K562 (cell line): ENCODE results near the gene UBE2N. TPM values are rescaled to one million over a fixed set of nuclear protein-coding genes. Genes with fewer than 3 reads are reported as not detected.
"Not testable (repeated sequence)": the region's sequence is repeated elsewhere in the genome, so short reads cannot be mapped to it uniquely, and the experiment has no call there.

ENCODE experiments used
- ATAC-seq: fragments of 200-7000 bp; cut with Tn5 transposase; 3 replicates; pipeline ENCODE4 v1.9.1; 2020; ENCODE audit warnings: moderate library complexity
- BruUV-seq: library from RNA; stranded (reverse); fragments of 400-500 nt; replicated peaks from 2 replicates; lab custom pipeline; 2021; lab: Mats Ljungman, UMichigan
- CTCF ChIA-PET: fragments of 300-600 bp; formaldehyde crosslinking; extraction: SDS; loops from one replicate; lab custom pipeline; 2021; ENCODE audit warnings: low intra/inter-chr PET ratio; lab: Yijun Ruan, JAX
- POLR2A ChIA-PET: fragments of 300-600, 350-650 bp; sonication (Branson Sonifier 250); formaldehyde crosslinking; extraction: SDS; loops from one replicate; lab custom pipeline; 2021; ENCODE audit warnings: antibody characterized with exemption, inconsistent platforms; lab: Yijun Ruan, JAX
- DNase-seq, 4 experiments: peaks; one replicate each; pipeline versions ENCODE4 v3.0.0 to v3.0.0-alpha.2; 2011 to 2018; ENCODE audit warnings: low spot score in 3 of 4, mixed read lengths in 3 of 4; ENCODE audit errors: extremely low read depth in 1 of 4
- FAIRE-seq: peaks from 2 replicates; lab custom pipeline; 2011; peaks lifted over from hg19 to GRCh38; lab: Jason Lieb, UNC
- H2AFZ ChIP-seq: 2 replicates; pipeline ENCODE4 v1.6.0; 2011; ENCODE audit warnings: low read depth, low read length, control low read depth, inconsistent platforms
- H3K27ac ChIP-seq: fragments of 200-600 bp; 3 replicates; pipeline ENCODE4 v1.8.0; 2011; ENCODE audit warnings: low read depth, mild to moderate bottlenecking, control low read depth, inconsistent platforms, low read length, moderate library complexity, mixed read lengths; ENCODE audit errors: extremely low read depth
- H3K27me3 ChIP-seq, 2 experiments: fragments of 300-600 bp in 1 of 2; 2 replicates in 1 of 2; 3 replicates in 1 of 2; pipeline versions ENCODE4 v1.6.0 to v1.8.0; 2011; ENCODE audit warnings: inconsistent platforms in 2 of 2, low read length in 2 of 2, mild to moderate bottlenecking in 1 of 2, mixed read lengths in 1 of 2, moderate library complexity in 1 of 2; ENCODE audit not compliant: control insufficient read depth in 2 of 2, insufficient read depth in 2 of 2
- H3K36me3 ChIP-seq: fragments of 300-600 bp; 3 replicates; pipeline ENCODE4 v1.8.0; 2011; ENCODE audit warnings: mild to moderate bottlenecking, low read length, inconsistent platforms; ENCODE audit not compliant: control insufficient read depth, insufficient read depth
- H3K4me1 ChIP-seq, 2 experiments: fragments of 200-600 bp in 1 of 2; replicated peaks in 1 of 2; 2 replicates in 1 of 2; 3 replicates in 1 of 2; pipeline versions ENCODE4 v1.5.1 to v1.8.0; 2011; ENCODE audit warnings: inconsistent platforms in 2 of 2, low read length in 2 of 2, mild to moderate bottlenecking in 1 of 2, mixed read lengths in 1 of 2, moderate library complexity in 1 of 2; ENCODE audit not compliant: control insufficient read depth in 2 of 2, insufficient read depth in 2 of 2
- H3K4me2 ChIP-seq: 2 replicates; pipeline ENCODE4 v1.6.1; 2011; ENCODE audit warnings: low read length, control low read depth, inconsistent platforms, mixed read lengths; ENCODE audit not compliant: insufficient read depth
- H3K4me3 ChIP-seq: fragments of 200-600 bp; sonication (generic), shearing (Covaris generic); 2 replicates; pipeline ENCODE4 v1.5.1; 2016; ENCODE audit warnings: control low read depth, inconsistent platforms
- H3K79me2 ChIP-seq: fragments of 200-600 bp; 3 replicates; pipeline ENCODE4 v1.8.0; 2011; ENCODE audit warnings: low read length, inconsistent platforms; ENCODE audit not compliant: control insufficient read depth, insufficient read depth
- H3K9ac ChIP-seq, 2 experiments: 2 replicates each; pipeline versions ENCODE4 v1.6.0 to v1.6.1; 2011; ENCODE audit warnings: low read depth in 2 of 2, low read length in 2 of 2, control low read depth in 1 of 2, inconsistent platforms in 1 of 2, mild to moderate bottlenecking in 1 of 2, mixed read lengths in 1 of 2; ENCODE audit not compliant: insufficient read depth in 1 of 2
- H3K9me1 ChIP-seq: one replicate; pipeline ENCODE4 v1.6.0; 2011; ENCODE audit warnings: inconsistent platforms, mild to moderate bottlenecking, low read length, moderate library complexity; ENCODE audit not compliant: control insufficient read depth, insufficient read depth
- H3K9me3 ChIP-seq: replicated peaks from 2 replicates; pipeline ENCODE4 v1.5.1; 2011; ENCODE audit warnings: low read depth, low read length, inconsistent platforms; ENCODE audit not compliant: control insufficient read depth, insufficient read depth
- H4K20me1 ChIP-seq: replicated peaks from 2 replicates; pipeline ENCODE4 v1.6.1; 2011; ENCODE audit warnings: low read length, inconsistent platforms, mixed read lengths; ENCODE audit not compliant: control insufficient read depth, insufficient read depth
- ADNP ChIP-seq: fragments of 200-800 bp; sonication (Bioruptor generic); IDR thresholded peaks from 2 replicates; pipeline ENCODE4 v1.6.1; 2016; ENCODE audit warnings: missing genetic modification characterization, missing compliant biosample characterization
- L3MBTL2 ChIP-seq: fragments of 450-650 bp; IDR thresholded peaks from 2 replicates; pipeline ENCODE4 v1.6.1; 2016; ENCODE audit warnings: mild to moderate bottlenecking, moderate library complexity
- MIER1 ChIP-seq: fragments of 450-650 bp; IDR thresholded peaks from 2 replicates; pipeline ENCODE4 v1.6.1; 2016; ENCODE audit warnings: antibody characterized with exemption, mild to moderate bottlenecking, low read depth
- POLR2AphosphoS5 ChIP-seq: IDR thresholded peaks from 2 replicates; pipeline ENCODE4 v1.6.1; 2011; ENCODE audit warnings: mild to moderate bottlenecking, low read depth, low read length, moderate library complexity; ENCODE audit not compliant: control insufficient read depth, insufficient read depth
- SIN3A ChIP-seq, 2 experiments: fragments of 150-350 bp in 1 of 2; IDR thresholded peaks; 2 replicates each; pipeline ENCODE4 v1.6.1; 2011 to 2016; ENCODE audit warnings: borderline replicate concordance in 2 of 2, low read depth in 2 of 2, low read length in 2 of 2, mild to moderate bottlenecking in 2 of 2, moderate library complexity in 2 of 2; ENCODE audit not compliant: control insufficient read depth in 1 of 2
- ZNF121 ChIP-seq: sonication (generic); formaldehyde crosslinking; conservative IDR thresholded peaks from 2 replicates; pipeline ENCODE4 v1.8.0; 2022; ENCODE audit warnings: missing genetic modification reagents
- WGBS: fragments of 100-300 bp; shearing (Covaris generic); methylation state at CpG from one replicate; pipeline ENCODE4 v1.1.6; 2016; ENCODE audit warnings: low coverage, mixed read lengths; ENCODE audit not compliant: insufficient coverage; ENCODE audit errors: missing lambda C conversion rate; 5-methylcytosine and 5-hydroxymethylcytosine counted together
- in situ Hi-C: fragments of 300-500 bp; cut with MboI; formaldehyde crosslinking; loops from 4 replicates; pipeline ENCODE4 v1.15.0; 2018; ENCODE audit warnings: inconsistent platforms, mixed read lengths
- intact Hi-C: fragments of 100-400 bp; cut with micrococcal nuclease; formaldehyde crosslinking; loops from 2 replicates; pipeline ENCODE4 v1.14.2; 2022
- polyA plus RNA-seq, 8 experiments: library from polyadenylated mRNA; depleted of rRNA in 4 of 8; stranded (reverse) in 5 of 8; unstranded in 3 of 8; fragments of >200 nt; fragmentation: Nextera tagmentation in 2 of 8; fragmentation: Illumina TruSeq in 1 of 8; extraction: Ambion mirVana in 2 of 8; extraction: Trizol in 1 of 8; gene quantifications; 2 replicates each; pipeline versions ENCODE4 v1.2.1 to v1.2.3, GENCODE V29; 2011 to 2014; ENCODE audit warnings: inconsistent platforms in 1 of 8, missing spikeins in 1 of 8
- total RNA-seq, 7 experiments: library from RNA; depleted of rRNA in 6 of 7; stranded (reverse); fragments of >200 nt in 6 of 7; fragmentation: Illumina TruSeq in 2 of 7; extraction: Trizol in 2 of 7; gene quantifications; 2 replicates each; pipeline versions ENCODE4 v1.2.1 to v1.2.3, GENCODE V29; 2011 to 2021; ENCODE audit warnings: low replicate concordance in 1 of 7
- TF ChIP-seq, protein P1 (sequence below), 2 experiments: IDR thresholded peaks; 2 replicates each; pipeline ENCODE4 v1.6.1; 2011; ENCODE audit warnings: borderline replicate concordance in 1 of 2, control low read depth in 1 of 2, low read depth in 1 of 2, low read length in 1 of 2, mild to moderate bottlenecking in 1 of 2, mixed read lengths in 1 of 2, moderate library complexity in 1 of 2; ENCODE audit not compliant: insufficient read depth in 1 of 2, insufficient read length in 1 of 2, poor library complexity in 1 of 2, severe bottlenecking in 1 of 2; ENCODE audit errors: extremely low read depth in 1 of 2

The UBE2N gene
- total and polyA plus RNA-seq, 9 of the 15 experiments (the other 6 are each of a cell fraction or from before 2014, with no cell fraction given), result 189 to 826 (median 260) TPM

DNA sequence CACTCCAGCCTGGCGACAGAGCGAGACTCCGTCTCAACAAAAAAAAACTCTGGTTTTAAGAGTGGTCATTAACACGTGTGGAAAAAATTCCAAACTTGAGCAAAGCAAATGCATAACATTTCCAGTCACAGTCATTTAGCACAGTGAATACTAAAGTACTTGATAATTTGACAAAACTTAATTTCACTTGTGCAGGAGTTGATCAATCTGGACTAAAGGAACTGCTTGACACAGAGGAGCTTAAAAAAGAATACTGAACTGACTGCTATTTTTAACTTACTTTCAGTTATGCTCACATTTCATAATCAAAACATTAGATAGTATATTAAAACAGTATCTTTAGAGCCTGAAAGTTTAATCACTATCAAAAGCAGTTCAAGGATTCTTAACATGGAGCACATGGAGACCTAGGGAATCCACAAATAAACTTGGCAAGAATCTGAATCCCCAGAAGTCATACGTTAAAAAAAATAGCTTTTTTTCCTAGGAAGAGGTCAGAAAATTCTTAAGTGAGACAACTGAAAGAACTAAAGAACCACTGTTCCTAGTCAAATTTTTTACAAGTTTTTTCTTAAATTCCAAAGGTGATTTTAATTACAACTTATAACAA is 7.4 kb downstream of the UBE2N start:
- POLR2A ChIA-PET, result interaction anchor here (0.7 to 1.3 kb wide), 2 partner anchors 8 to 12 kb away, joined by 3 read pairs; no protein-coding TSS in a partner anchor
- no peak overlapping the region for H3K4me2 ChIP-seq
- H3K79me2 ChIP-seq, result peaks cover 98% of the 10 kb centered on the region
- no peak overlapping the region for H3K9ac ChIP-seq
- TF ChIP-seq L3MBTL2 (no peak), ADNP (tag) (no peak), ZNF121 (no peak), SIN3A (IDR thresholded peaks at IDR 0.05; ENCODE audit: borderline replicate concordance in 2 of 2, control insufficient read depth in 1 of 2, low read depth in 2 of 2, low read length in 2 of 2) (no peak), POLR2AphosphoS5 (no peak), MIER1 (no peak)
- TF ChIP-seq, protein P1, sequence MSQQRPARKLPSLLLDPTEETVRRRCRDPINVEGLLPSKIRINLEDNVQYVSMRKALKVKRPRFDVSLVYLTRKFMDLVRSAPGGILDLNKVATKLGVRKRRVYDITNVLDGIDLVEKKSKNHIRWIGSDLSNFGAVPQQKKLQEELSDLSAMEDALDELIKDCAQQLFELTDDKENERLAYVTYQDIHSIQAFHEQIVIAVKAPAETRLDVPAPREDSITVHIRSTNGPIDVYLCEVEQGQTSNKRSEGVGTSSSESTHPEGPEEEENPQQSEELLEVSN (IDR thresholded peaks at IDR 0.05; ENCODE audit: borderline replicate concordance in 1 of 2, extremely low read depth in 1 of 2, insufficient read depth in 1 of 2, insufficient read length in 1 of 2, low read depth in 1 of 2, low read length in 1 of 2, poor library complexity in 1 of 2, severe bottlenecking in 1 of 2), result no peak
- intact Hi-C loops (no loop called here), in situ Hi-C loops (no loop called here)
- DNase-seq, result no peak
- 85% methylated on average over 5 of the region's 5 CpGs for WGBS
- no TSS peak for BruUV-seq
- H3K27me3 ChIP-seq, result no peaks in the 10 kb centered on the region
- peaks cover 15 to 21% of the 10 kb centered on the region in 2 experiments for H3K4me1 ChIP-seq
- CTCF ChIA-PET, result interaction anchor here (0.6 kb wide), 1 partner anchor 451 kb away, joined by 3 read pairs; no protein-coding TSS in a partner anchor
- no peak for FAIRE-seq
- no peak overlapping the region for H3K4me3 ChIP-seq
- peaks cover 18% of the 10 kb centered on the region for H4K20me1 ChIP-seq
- peaks cover 7% of the 10 kb centered on the region for H3K9me1 ChIP-seq
- H3K27ac ChIP-seq, result peak overlapping the region; percentile 15; the same call in 1 of the 3 replicates
- H2AFZ ChIP-seq, result no peak overlapping the region
- ATAC-seq, result no peak
- no peaks in the 10 kb centered on the region for H3K9me3 ChIP-seq
- peaks cover 18% of the 10 kb centered on the region for H3K36me3 ChIP-seq

DNA sequence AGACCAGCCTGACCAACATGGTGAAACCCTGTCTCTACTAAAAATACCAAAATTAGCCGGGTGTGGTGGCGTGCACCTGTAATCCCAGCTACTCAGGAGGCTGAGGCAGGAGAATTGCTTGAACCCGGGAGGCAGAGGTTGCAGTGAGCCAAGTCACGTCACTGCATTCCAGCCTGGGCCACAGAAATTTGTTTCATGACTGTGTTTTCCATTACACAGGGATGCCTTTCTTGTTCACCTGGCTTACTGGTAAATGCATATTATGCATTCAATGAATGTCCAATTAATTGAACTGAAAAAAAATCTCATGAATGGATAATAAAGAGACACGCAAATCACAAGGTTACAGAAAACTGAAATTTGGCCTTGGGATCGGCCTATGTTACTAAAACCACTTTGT is 9.7 kb downstream of the UBE2N start:
- peaks cover 12 to 14% of the 10 kb centered on the region in 2 experiments; a peak in 4 of 5 replicates for H3K4me1 ChIP-seq
- 86% methylated on average over 6 of the region's 6 CpGs for WGBS
- POLR2A ChIA-PET, result interaction anchor here (1.0 kb wide), 2 partner anchors 10 to 11 kb away, joined by 4 read pairs; partner anchors contain the start of gene UBE2N

More for the DNA sequence above, 9.7 kb downstream of the UBE2N start:
- H3K4me2 ChIP-seq, H3K4me3 ChIP-seq, in situ Hi-C loops, BruUV-seq, CTCF ChIA-PET, intact Hi-C loops, H3K9ac ChIP-seq, DNase-seq, H3K9me1 ChIP-seq, ATAC-seq, H3K27me3 ChIP-seq, H4K20me1 ChIP-seq, H3K9me3 ChIP-seq, H2AFZ ChIP-seq, FAIRE-seq, H3K27ac ChIP-seq: not testable (repeated sequence)
- peaks cover 98% of the 10 kb centered on the region for H3K79me2 ChIP-seq
- peaks cover 11% of the 10 kb centered on the region for H3K36me3 ChIP-seq
